Thyroid gland (tissue), 4 donors: Measurements from ENCODE around the gene UPK1A.

Experiments
- CTCF ChIP-seq, 6 experiments: fragments of 200-600 bp in 3 of 6; fragments of 450-650 bp in 3 of 6; sonication (generic) in 3 of 6; IDR thresholded peaks; one replicate each; pipeline ENCODE4 v1.5.1; 2016 to 2019; ENCODE audit warnings: antibody characterized with exemption in 6 of 6, mild to moderate bottlenecking in 2 of 6, inconsistent platforms in 1 of 6, moderate library complexity in 1 of 6
- POLR2A ChIP-seq, 2 donors: fragments of 450-650 bp; IDR thresholded peaks; one replicate each; pipeline ENCODE4 v1.6.1; 2017; ENCODE audit warnings: antibody characterized with exemption in 2 of 2, mild to moderate bottlenecking in 2 of 2, moderate library complexity in 1 of 2

DNA sequence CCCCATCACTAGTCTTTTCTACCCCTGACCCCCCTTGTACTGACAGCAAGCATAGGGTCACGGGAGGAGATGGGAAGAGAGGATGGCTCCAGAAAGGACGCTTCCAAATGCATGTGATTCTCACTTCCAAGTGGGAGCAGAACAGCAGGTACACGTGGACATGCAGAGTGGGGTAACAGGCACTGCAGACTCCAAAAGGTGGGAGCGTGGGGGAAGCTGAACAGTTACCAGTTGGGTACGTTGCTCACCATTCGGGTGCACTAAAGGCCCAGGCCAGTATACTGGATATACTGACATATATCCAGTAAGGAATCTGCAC lies 27.0 kb upstream of the UPK1A start:
- TF ChIP-seq POLR2A (IDR thresholded peaks at IDR 0.05) (no peak), CTCF (IDR thresholded peaks at IDR 0.05) (no peak)
